Fibroblast of skin of right biceps (primary cell): ENCODE data around the gene ZMYM4.
A peak's percentile ranks its signal among the peaks of the same experiment; 100 is the strongest.
"Not testable (repeated sequence)": the region's sequence is repeated elsewhere in the genome, so short reads cannot be mapped to it uniquely, and the experiment has no call there.

Experiments used
- DNase-seq: peaks from one replicate; pipeline ENCODE4 v3.0.0-alpha.2; 2013

ZMYM4 gene

DNA sequence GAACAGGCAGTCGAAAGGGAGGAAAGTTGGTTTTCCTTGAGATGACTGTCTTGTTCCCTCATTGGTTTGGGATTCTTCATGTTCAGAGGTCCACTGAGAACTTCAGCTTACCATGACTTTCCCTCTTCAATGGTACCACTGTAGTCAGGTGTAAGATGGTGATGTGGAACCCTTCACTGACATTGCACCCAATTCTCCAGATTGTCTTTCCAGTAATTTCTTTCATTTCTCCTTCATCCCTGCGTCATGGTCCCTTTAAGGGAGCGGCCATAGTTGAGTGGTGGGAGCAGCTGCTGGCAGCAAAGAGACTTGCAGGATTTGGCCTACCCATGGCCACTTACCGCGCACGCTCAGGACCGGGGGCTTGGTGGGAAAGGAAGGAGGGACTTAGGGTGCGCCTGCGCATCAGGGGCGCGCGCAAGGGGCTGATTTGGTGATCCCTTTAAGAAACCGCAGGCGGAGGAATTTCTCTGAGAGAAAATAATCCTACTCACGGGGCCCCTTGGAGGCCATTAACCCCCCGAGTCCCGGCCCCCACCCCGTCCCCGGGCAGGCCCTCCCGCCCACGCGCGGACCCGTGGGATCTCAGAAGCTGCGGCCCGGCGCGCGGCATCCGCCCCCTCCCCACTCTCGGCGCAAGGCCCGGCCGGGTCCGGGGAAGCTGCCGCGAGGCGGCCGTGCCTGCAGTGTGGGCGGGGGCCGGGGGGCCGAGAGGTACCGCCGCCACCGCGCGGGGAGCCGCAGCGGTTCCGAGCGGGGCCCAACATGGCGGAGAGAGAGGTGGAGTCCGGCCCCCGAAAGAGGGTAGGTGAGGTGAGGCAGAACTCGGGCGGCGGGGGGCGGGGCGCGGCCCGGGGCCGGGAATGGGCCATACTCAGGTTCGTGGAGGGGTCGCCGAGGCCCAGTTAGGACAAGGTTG, at the start of gene ZMYM4:
Gene ZMYM4 (plus strand): TSS at position 428 of the 919 bp plus-strand sequence. CDS start 338 bp downstream, at position 766.
- DNase-seq: peak; percentile 99

DNA sequence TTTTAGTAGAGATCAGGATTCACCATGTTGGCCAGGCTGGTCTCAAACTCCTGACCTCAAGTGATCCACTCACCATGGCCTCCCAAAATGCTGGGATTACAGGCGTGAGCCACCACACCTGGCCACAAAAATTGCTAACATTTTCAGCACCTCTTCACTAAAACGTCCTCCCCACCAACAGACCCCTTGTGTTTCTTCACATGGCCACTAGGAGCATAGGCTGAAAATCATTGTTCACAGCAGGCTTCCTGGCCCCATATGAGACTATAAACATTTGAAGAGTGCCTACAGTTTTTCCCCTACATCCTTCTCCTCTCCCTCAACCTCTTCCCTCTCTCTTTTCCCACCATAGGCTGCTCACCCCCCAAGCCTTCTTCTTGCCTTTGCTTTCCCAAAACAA, 47.5 kb upstream of the ZMYM4 start:
- no peak for DNase-seq

- DNase-seq: peak; percentile 78
These were observed 46.0 kb upstream of the ZMYM4 start for GRCh38 chr1:35222322-35223083.

GRCh38 chr1:35223084-35223630, 45.4 kb upstream of the ZMYM4 start:
- DNase-seq: no peak

GRCh38 chr1:35226546-35226945, 42.0 kb upstream of the ZMYM4 start:
- no peak for DNase-seq

DNA sequence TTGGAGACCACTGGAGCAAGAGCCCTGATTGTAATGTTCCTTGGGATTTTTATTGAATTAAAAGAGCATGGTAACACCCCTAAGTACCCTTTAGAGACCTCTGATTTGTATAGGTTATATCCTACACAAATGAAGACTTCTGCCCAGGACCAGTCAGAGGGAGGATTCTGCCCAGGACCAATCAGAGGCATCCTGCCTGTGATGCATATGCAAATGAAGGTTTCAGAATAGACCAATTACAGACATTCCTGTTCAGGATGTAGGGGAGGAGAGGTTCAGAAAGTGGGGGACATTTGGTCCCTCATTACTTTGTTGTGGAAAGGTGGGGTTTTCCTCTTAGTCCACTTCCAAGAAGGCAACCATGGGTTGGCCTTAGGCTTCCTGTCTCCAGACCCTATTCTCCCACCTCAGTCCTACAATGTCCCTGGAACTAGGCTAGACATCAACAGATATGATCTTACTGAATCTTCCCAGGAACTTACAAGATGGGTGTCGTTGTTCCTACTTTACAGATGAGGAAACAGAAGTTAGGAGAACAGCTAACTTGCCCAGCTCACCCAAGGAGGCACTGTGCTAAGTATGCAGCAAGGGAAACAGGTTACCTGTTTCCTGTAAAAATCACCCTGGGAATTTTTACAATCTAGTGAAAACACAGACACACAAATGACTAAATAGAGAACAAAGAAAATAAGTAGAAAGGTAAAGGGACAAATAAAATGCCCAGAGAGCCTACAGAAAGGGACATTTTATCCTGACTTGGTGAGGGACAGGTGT, 38.7 kb upstream of the ZMYM4 start:
- DNase-seq: no peak

- DNase-seq: no peak
These were observed 37.2 kb upstream of the ZMYM4 start for GRCh38 chr1:35231287-35231686.

GRCh38 chr1:35236772-35237171, 31.7 kb upstream of the ZMYM4 start:
- DNase-seq: not testable (repeated sequence)

- no peak for DNase-seq
These were observed 24.8 kb upstream of the ZMYM4 start for GRCh38 chr1:35243691-35244090.

DNA sequence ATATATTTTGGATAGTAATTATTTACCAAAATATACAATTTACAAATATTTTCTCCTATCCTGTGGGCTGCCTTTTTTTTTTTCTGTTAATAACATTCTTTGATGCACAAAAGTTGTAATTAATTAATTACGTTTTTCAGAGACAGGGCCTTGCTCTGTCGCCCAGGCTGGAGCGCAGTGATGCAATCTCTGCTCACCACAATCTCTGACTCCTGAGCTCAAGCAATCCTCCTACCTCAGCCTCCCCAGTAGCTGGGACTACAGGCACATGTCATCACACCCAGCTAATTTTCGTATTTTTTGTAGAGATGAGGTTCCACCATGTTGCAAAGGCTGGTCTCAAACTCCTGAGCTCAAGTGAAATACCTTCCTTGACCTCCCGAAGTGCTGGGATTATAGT, 21.3 kb upstream of the ZMYM4 start:
- no peak for DNase-seq

- no peak for DNase-seq
These were observed 14.6 kb upstream of the ZMYM4 start for GRCh38 chr1:35253941-35254340.

GRCh38 chr1:35255276-35255675, 13.2 kb upstream of the ZMYM4 start:
- DNase-seq: no peak

DNA sequence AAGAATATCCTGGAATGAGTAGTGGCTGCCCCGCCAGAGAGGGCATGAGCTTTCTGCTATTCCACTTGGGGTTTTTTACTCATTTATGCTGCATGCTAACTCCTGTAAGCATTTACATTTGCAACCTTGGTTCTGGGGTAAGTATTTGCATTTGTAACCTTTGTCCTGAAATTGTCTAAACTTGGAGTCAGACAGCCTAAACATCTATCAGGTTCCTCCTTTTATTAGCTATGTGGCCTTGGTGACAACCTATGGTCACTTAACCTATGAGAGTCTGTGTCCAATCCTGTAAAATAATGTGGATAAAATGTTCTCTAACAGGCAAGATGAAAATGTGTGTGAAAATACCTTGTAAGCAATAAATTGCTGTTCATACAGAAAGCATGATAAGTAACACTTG, 8.9 kb upstream of the ZMYM4 start:
- no peak for DNase-seq

- no peak for DNase-seq
These were observed 6.9 kb upstream of the ZMYM4 start for GRCh38 chr1:35261412-35262120.

- no peak for DNase-seq
These were observed 4.5 kb upstream of the ZMYM4 start for GRCh38 chr1:35264035-35264434.

DNA sequence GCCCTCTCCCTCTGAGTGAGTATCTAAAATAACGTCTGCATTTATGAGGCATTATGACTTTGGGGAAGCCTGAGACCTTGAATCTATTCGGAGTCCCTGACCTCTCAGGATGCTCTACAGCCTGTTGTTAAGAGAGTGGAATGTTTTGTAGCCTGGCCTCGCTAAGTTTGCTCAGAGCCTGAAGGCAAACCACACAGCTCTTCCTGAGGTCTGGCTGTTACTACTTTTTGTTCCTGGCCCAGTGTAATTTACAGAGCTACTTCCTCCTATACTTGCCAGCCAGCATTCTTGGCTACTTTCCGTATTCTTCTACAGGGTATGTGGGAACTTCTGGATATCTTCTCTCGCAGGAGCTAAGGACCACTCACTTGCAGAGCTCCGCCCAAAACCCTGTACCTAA, 3.6 kb upstream of the ZMYM4 start:
- DNase-seq: peak; percentile 17

GRCh38 chr1:35266306-35266705, 2.2 kb upstream of the ZMYM4 start:
- no peak for DNase-seq

DNA sequence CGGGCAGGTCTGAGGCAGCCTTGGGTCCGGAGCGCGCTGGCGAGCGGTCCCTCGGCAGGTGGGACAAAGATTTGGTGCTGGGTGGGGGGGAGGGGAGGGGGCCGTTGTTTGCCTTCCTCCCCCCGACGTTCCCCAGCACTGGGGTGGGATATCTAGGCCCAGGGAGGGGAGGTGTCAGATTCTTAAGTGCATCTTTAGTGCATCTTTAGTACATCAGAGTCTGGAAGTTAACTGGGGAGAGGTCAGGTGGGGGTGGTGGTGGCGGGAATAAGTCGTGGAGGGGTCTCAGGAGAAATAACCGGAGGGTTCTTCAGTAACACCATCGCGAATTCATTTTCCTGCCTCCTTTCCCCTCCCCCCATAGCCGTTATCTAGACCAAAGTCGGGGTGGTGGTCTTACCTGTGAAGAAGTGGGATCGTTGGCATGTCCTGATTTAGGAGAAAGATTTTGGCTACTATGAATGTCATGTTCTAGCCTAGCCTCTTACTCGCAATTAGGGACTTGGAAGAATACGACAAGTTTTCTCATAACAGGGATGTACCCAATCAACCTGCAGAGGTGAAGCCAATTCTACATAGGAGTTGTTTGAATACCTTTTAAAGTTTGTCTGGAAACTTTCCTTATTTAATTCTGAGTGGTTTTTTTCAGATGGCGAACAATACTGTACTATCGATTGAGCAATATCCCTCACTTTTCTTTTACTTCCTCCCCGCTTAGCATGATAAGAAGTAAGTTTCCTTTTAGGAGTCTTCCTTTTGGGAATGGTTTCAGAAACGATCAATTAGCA, 886 bp downstream of the ZMYM4 start:
- no peak for DNase-seq

GRCh38 chr1:35269989-35270289, 1.4 kb downstream of the ZMYM4 start:
- DNase-seq: no peak

DNA sequence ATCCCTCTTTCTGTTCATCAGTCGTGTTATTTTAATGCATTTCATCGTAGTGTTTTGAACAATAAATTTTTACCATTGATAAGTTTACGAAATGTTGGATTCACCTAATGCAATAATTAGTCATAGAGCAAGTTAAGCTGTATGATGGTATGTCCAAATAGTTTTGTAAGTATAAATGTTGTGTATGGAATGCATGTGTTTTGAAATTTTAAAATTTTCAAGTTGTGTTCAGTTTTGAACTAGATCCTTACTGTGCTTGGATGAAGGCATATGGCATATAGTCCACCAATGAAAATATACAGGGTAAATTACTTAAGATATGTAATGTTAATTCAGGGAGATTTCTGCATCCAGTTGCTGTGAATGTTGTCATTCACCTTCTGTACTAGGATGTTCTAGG, 2.3 kb downstream of the ZMYM4 start:
- no peak for DNase-seq

GRCh38 chr1:35274197-35274596, 5.7 kb downstream of the ZMYM4 start:
- DNase-seq: no peak
